ENCODE results near the gene GRAMD2B.

DNA sequence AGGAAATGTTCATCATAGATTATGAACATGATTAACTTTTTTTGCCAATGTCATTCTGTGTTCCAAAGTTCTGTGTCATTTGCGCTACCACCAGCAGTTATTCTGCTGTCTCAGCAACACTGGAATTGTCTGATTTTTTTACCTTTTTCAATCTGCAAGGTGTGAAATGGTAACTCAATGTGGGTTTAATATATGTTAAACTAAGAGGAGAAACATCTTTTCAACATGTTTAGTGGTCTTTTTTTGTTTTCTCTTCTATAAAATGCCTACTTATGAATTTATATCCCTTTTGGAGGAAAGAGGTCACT lies 49.1 kb upstream of the GRAMD2B start:
- TF ChIP-seq, protein P1, sequence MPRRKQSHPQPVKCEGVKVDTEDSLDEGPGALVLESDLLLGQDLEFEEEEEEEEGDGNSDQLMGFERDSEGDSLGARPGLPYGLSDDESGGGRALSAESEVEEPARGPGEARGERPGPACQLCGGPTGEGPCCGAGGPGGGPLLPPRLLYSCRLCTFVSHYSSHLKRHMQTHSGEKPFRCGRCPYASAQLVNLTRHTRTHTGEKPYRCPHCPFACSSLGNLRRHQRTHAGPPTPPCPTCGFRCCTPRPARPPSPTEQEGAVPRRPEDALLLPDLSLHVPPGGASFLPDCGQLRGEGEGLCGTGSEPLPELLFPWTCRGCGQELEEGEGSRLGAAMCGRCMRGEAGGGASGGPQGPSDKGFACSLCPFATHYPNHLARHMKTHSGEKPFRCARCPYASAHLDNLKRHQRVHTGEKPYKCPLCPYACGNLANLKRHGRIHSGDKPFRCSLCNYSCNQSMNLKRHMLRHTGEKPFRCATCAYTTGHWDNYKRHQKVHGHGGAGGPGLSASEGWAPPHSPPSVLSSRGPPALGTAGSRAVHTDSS (tag by site-specific recombination; IDR thresholded peaks at IDR 0.05): no peak
- TF ChIP-seq ZNF302 (tag by site-specific recombination; IDR thresholded peaks at IDR 0.05; ENCODE audit: low read depth): no peak

All from HEK293 (cell line).